ENCODE measurements around the gene HIRA.

DNA sequence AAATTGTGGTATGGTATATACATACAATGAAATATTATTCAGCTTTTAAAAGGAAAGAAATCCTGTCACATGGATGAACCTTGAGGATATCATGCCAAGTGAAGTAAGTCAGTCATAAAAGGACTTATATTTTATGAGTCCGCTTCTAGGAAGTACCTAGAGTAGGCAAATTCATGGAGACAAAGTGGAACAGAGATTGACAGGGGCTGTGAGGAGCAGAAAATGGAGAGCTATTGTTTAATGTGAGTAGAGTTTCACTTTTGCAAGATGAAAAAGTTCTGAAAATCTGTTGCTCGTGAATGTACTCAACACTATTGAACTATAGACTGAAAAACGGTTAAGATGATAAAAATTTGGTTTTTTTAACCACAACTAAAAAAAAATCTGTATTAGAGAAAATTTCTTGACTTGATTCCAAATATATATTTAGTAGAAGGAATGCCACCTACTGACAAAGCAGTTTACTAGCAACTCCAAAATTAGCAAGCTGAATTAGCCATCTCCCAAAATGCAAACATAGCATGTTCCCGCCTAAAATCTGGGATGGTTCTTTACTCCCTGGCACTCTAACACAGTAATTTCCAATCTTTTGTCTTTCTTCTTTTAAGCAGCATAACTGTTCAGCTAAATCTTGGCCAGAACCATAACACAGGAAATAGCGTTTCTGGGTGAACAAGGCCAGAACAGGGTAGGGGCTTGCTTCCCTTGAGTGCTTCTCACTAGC, 46.0 kb upstream of the HIRA start:
- TF ChIP-seq SMAD3 (CRISPR knock-in tag; IDR thresholded peaks at IDR 0.05; ENCODE audit: borderline replicate concordance) (no peak), ETV6 (CRISPR knock-in tag; IDR thresholded peaks at IDR 0.05) (no peak), JUN (CRISPR knock-in tag; IDR thresholded peaks at IDR 0.05) (no peak), NFYB (CRISPR knock-in tag; conservative IDR thresholded peaks at IDR 0.05; ENCODE audit: low read depth) (no peak), NR2C2 (CRISPR knock-in tag; IDR thresholded peaks at IDR 0.05) (no peak), SP1 (CRISPR knock-in tag; conservative IDR thresholded peaks at IDR 0.05) (no peak)
- TF ChIP-seq, protein P1, sequence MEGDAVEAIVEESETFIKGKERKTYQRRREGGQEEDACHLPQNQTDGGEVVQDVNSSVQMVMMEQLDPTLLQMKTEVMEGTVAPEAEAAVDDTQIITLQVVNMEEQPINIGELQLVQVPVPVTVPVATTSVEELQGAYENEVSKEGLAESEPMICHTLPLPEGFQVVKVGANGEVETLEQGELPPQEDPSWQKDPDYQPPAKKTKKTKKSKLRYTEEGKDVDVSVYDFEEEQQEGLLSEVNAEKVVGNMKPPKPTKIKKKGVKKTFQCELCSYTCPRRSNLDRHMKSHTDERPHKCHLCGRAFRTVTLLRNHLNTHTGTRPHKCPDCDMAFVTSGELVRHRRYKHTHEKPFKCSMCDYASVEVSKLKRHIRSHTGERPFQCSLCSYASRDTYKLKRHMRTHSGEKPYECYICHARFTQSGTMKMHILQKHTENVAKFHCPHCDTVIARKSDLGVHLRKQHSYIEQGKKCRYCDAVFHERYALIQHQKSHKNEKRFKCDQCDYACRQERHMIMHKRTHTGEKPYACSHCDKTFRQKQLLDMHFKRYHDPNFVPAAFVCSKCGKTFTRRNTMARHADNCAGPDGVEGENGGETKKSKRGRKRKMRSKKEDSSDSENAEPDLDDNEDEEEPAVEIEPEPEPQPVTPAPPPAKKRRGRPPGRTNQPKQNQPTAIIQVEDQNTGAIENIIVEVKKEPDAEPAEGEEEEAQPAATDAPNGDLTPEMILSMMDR (IDR thresholded peaks at IDR 0.05), result no peak
- TF ChIP-seq, protein P2, sequence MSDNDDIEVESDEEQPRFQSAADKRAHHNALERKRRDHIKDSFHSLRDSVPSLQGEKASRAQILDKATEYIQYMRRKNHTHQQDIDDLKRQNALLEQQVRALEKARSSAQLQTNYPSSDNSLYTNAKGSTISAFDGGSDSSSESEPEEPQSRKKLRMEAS (CRISPR knock-in tag; IDR thresholded peaks at IDR 0.05), result no peak
- TF ChIP-seq, protein P3, sequence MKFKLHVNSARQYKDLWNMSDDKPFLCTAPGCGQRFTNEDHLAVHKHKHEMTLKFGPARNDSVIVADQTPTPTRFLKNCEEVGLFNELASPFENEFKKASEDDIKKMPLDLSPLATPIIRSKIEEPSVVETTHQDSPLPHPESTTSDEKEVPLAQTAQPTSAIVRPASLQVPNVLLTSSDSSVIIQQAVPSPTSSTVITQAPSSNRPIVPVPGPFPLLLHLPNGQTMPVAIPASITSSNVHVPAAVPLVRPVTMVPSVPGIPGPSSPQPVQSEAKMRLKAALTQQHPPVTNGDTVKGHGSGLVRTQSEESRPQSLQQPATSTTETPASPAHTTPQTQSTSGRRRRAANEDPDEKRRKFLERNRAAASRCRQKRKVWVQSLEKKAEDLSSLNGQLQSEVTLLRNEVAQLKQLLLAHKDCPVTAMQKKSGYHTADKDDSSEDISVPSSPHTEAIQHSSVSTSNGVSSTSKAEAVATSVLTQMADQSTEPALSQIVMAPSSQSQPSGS (CRISPR knock-in tag; IDR thresholded peaks at IDR 0.05; ENCODE audit: borderline replicate concordance, low read depth), result no peak
- TF ChIP-seq, protein P4, sequence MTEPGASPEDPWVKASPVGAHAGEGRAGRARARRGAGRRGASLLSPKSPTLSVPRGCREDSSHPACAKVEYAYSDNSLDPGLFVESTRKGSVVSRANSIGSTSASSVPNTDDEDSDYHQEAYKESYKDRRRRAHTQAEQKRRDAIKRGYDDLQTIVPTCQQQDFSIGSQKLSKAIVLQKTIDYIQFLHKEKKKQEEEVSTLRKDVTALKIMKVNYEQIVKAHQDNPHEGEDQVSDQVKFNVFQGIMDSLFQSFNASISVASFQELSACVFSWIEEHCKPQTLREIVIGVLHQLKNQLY (CRISPR knock-in tag; IDR thresholded peaks at IDR 0.05), result no peak
- TF ChIP-seq, protein P5, sequence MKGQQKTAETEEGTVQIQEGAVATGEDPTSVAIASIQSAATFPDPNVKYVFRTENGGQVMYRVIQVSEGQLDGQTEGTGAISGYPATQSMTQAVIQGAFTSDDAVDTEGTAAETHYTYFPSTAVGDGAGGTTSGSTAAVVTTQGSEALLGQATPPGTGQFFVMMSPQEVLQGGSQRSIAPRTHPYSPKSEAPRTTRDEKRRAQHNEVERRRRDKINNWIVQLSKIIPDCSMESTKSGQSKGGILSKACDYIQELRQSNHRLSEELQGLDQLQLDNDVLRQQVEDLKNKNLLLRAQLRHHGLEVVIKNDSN (CRISPR knock-in tag; IDR thresholded peaks at IDR 0.05), result no peak
- TF ChIP-seq, protein P6, sequence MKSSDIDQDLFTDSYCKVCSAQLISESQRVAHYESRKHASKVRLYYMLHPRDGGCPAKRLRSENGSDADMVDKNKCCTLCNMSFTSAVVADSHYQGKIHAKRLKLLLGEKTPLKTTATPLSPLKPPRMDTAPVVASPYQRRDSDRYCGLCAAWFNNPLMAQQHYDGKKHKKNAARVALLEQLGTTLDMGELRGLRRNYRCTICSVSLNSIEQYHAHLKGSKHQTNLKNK (CRISPR knock-in tag; IDR thresholded peaks at IDR 0.05), result no peak
- TF ChIP-seq, protein P7, sequence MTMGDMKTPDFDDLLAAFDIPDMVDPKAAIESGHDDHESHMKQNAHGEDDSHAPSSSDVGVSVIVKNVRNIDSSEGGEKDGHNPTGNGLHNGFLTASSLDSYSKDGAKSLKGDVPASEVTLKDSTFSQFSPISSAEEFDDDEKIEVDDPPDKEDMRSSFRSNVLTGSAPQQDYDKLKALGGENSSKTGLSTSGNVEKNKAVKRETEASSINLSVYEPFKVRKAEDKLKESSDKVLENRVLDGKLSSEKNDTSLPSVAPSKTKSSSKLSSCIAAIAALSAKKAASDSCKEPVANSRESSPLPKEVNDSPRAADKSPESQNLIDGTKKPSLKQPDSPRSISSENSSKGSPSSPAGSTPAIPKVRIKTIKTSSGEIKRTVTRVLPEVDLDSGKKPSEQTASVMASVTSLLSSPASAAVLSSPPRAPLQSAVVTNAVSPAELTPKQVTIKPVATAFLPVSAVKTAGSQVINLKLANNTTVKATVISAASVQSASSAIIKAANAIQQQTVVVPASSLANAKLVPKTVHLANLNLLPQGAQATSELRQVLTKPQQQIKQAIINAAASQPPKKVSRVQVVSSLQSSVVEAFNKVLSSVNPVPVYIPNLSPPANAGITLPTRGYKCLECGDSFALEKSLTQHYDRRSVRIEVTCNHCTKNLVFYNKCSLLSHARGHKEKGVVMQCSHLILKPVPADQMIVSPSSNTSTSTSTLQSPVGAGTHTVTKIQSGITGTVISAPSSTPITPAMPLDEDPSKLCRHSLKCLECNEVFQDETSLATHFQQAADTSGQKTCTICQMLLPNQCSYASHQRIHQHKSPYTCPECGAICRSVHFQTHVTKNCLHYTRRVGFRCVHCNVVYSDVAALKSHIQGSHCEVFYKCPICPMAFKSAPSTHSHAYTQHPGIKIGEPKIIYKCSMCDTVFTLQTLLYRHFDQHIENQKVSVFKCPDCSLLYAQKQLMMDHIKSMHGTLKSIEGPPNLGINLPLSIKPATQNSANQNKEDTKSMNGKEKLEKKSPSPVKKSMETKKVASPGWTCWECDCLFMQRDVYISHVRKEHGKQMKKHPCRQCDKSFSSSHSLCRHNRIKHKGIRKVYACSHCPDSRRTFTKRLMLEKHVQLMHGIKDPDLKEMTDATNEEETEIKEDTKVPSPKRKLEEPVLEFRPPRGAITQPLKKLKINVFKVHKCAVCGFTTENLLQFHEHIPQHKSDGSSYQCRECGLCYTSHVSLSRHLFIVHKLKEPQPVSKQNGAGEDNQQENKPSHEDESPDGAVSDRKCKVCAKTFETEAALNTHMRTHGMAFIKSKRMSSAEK (CRISPR knock-in tag; IDR thresholded peaks at IDR 0.05; ENCODE audit: borderline replicate concordance), result no peak
